Neuronal stem cell (in vitro differentiated cells): ENCODE results near the gene FLII.

ENCODE experiments used
- DNase-seq: peaks from one replicate; pipeline ENCODE4 v3.0.0-alpha.2; 2013; ENCODE audit warnings: low spot score
- H2AFZ ChIP-seq: one replicate; pipeline ENCODE4 v1.6.1; 2013; ENCODE audit warnings: mild to moderate bottlenecking, low read length, inconsistent platforms
- H2AK5ac ChIP-seq: 2 replicates; pipeline ENCODE4 v1.6.1; 2013; ENCODE audit warnings: low read depth, mild to moderate bottlenecking, inconsistent platforms, low read length, moderate library complexity, mixed read lengths
- H2BK120ac ChIP-seq: 2 replicates; pipeline ENCODE4 v1.6.1; 2013; ENCODE audit warnings: low read depth, mild to moderate bottlenecking, inconsistent platforms, low read length, moderate library complexity, mixed read lengths
- H2BK12ac ChIP-seq: one replicate; pipeline ENCODE4 v1.6.1; 2013; ENCODE audit warnings: low read length, inconsistent platforms
- H2BK15ac ChIP-seq: 2 replicates; pipeline ENCODE4 v1.6.1; 2013; ENCODE audit warnings: mild to moderate bottlenecking, low read length, inconsistent platforms, mixed read lengths
- H2BK5ac ChIP-seq: one replicate; pipeline ENCODE4 v1.6.1; 2013; ENCODE audit warnings: inconsistent platforms, mild to moderate bottlenecking, low read length, moderate library complexity
- H3K14ac ChIP-seq: one replicate; pipeline ENCODE4 v1.6.1; 2013; ENCODE audit warnings: low read length, inconsistent platforms
- H3K18ac ChIP-seq: 2 replicates; pipeline ENCODE4 v1.6.1; 2013; ENCODE audit warnings: low read length, inconsistent platforms
- H3K23ac ChIP-seq: 2 replicates; pipeline ENCODE4 v1.6.1; 2013; ENCODE audit warnings: low read depth, mild to moderate bottlenecking, mixed read lengths, low read length, inconsistent platforms; ENCODE audit not compliant: poor library complexity
- H3K27ac ChIP-seq: replicated peaks from 3 replicates; pipeline ENCODE4 v1.5.1; 2013; ENCODE audit warnings: low read length, inconsistent platforms
- H3K27me3 ChIP-seq, 3 experiments: 2 replicates each; pipeline ENCODE4 v1.6.1; 2013; ENCODE audit warnings: low read length in 3 of 3, mild to moderate bottlenecking in 2 of 3, inconsistent platforms in 1 of 3, low read depth in 1 of 3, mixed read lengths in 1 of 3, moderate library complexity in 1 of 3; ENCODE audit not compliant: control insufficient read depth in 3 of 3, insufficient read depth in 3 of 3
- H3K36me3 ChIP-seq, 2 donors: replicated peaks in 1 of 2; 2 replicates each; pipeline ENCODE4 v1.6.1; 2013; ENCODE audit warnings: low read length in 2 of 2; ENCODE audit not compliant: control insufficient read depth in 2 of 2, insufficient read depth in 2 of 2
- H3K4ac ChIP-seq: 2 replicates; pipeline ENCODE4 v1.6.1; 2013; ENCODE audit warnings: inconsistent platforms, mild to moderate bottlenecking, low read length, moderate library complexity
- H3K4me1 ChIP-seq, 2 donors: 1 replicate in 1 of 2; 2 replicates in 1 of 2; pipeline ENCODE4 v1.6.1; 2013; ENCODE audit warnings: low read length in 2 of 2, low read depth in 1 of 2; ENCODE audit not compliant: control insufficient read depth in 2 of 2, insufficient read depth in 1 of 2
- H3K4me2 ChIP-seq: one replicate; pipeline ENCODE4 v1.6.1; 2013; ENCODE audit warnings: mild to moderate bottlenecking, low read length, inconsistent platforms; ENCODE audit not compliant: insufficient read depth, poor library complexity, severe bottlenecking
- H3K4me3 ChIP-seq, 2 donors: 2 replicates each; pipeline ENCODE4 v1.5.1; 2013; ENCODE audit warnings: low read length in 2 of 2, mild to moderate bottlenecking in 2 of 2, inconsistent platforms in 1 of 2, moderate library complexity in 1 of 2
- H3K79me1 ChIP-seq: one replicate; pipeline ENCODE4 v1.6.1; 2013; ENCODE audit warnings: low read depth, mild to moderate bottlenecking, inconsistent platforms, low read length, moderate library complexity
- H3K9ac ChIP-seq: one replicate; pipeline ENCODE4 v1.6.1; 2013; ENCODE audit warnings: mild to moderate bottlenecking, low read depth, low read length, inconsistent platforms; ENCODE audit not compliant: poor library complexity
- H3K9me3 ChIP-seq, 2 donors: replicated peaks in 1 of 2; 2 replicates each; pipeline versions ENCODE3 to v1.6.1; 2013; ENCODE audit warnings: low read length in 2 of 2, mild to moderate bottlenecking in 2 of 2, inconsistent platforms in 1 of 2, low read depth in 1 of 2, mixed read lengths in 1 of 2, moderate library complexity in 1 of 2; ENCODE audit not compliant: control insufficient read depth in 2 of 2, insufficient read depth in 1 of 2
- H4K8ac ChIP-seq: one replicate; pipeline ENCODE4 v1.6.1; 2013; ENCODE audit warnings: low read depth, mild to moderate bottlenecking, inconsistent platforms, low read length, moderate library complexity
- H4K91ac ChIP-seq: one replicate; pipeline ENCODE4 v1.6.1; 2013; ENCODE audit warnings: low read length, low read depth, mild to moderate bottlenecking, inconsistent platforms; ENCODE audit not compliant: poor library complexity
- WGBS, 2 donors: extraction: QIAGEN DNeasy Blood & Tissue Kit; methylation state at CpG; one replicate each; pipeline ENCODE4 v1.1.7; 2013; ENCODE audit warnings: missing lambda C conversion rate in 2 of 2, mixed read lengths in 1 of 2; ENCODE audit not compliant: insufficient read length in 2 of 2, insufficient replicate concordance in 1 of 2; ENCODE audit errors: extremely low coverage in 2 of 2; 5-methylcytosine and 5-hydroxymethylcytosine counted together

Gene FLII

GRCh38 chr17:18280249-18280648 lies 21.7 kb upstream of the FLII start:
- Histone ChIP-seq H3K4me1 (no peaks in the 10 kb centered on the region), H2AK5ac (no peak overlapping the region), H2BK15ac (no peak overlapping the region), H3K4me3 (no peak overlapping the region), H2BK120ac (no peak overlapping the region), H3K27ac (no peak overlapping the region), H4K8ac (no peak overlapping the region), H3K9ac (no peak overlapping the region), H3K23ac (no peak overlapping the region), H2BK5ac (no peak overlapping the region), H2AFZ (no peak overlapping the region), H3K4me2 (no peak overlapping the region), H4K91ac (no peak overlapping the region), H3K4ac (no peak overlapping the region), H3K9me3 (no peaks in the 10 kb centered on the region), H3K18ac (no peak overlapping the region), H3K14ac (no peak overlapping the region), H2BK12ac (no peak overlapping the region), H3K27me3 (no peaks in the 10 kb centered on the region), H3K36me3 (peaks cover 70 to 97% of the 10 kb centered on the region in 2 donors), H3K79me1 (peaks cover 8% of the 10 kb centered on the region)
- DNase-seq = no peak
- no CpG with 5 or more reads among the region's 4 CpGs for WGBS, 2 donors

- Histone ChIP-seq H3K4ac (no peak overlapping the region), H2AK5ac (no peak overlapping the region), H2BK15ac (no peak overlapping the region), H2BK12ac (no peak overlapping the region), H3K9me3 (no peaks in the 10 kb centered on the region), H3K4me1 (no peaks in the 10 kb centered on the region), H3K9ac (no peak overlapping the region), H3K23ac (no peak overlapping the region), H3K27ac (no peak overlapping the region), H3K18ac (no peak overlapping the region), H3K14ac (no peak overlapping the region), H2BK5ac (no peak overlapping the region), H3K27me3 (no peaks in the 10 kb centered on the region), H3K4me2 (no peak overlapping the region), H3K79me1 (peaks cover 7% of the 10 kb centered on the region), H2AFZ (no peak overlapping the region), H3K36me3 (peaks cover 70 to 96% of the 10 kb centered on the region in 2 donors), H4K8ac (no peak overlapping the region), H3K4me3 (no peak overlapping the region), H4K91ac (no peak overlapping the region), H2BK120ac (no peak overlapping the region)
- WGBS, 2 donors = no CpG with 5 or more reads among the region's 3 CpGs
- DNase-seq = no peak
Measured at GRCh38 chr17:18278867-18279266, 20.3 kb upstream of the FLII start.

GRCh38 chr17:18277076-18277475 lies 18.5 kb upstream of the FLII start:
- no peak overlapping the region for H4K8ac ChIP-seq
- H3K4me2 ChIP-seq = no peak overlapping the region
- no peak overlapping the region for H2BK12ac ChIP-seq
- H2BK120ac ChIP-seq = no peak overlapping the region
- DNase-seq = no peak
- H3K36me3 ChIP-seq = peaks cover 59 to 94% of the 10 kb centered on the region in 2 donors
- no peak overlapping the region for H2AFZ ChIP-seq
- H3K79me1 ChIP-seq = peaks cover 7% of the 10 kb centered on the region
- H3K4me3 ChIP-seq = no peak overlapping the region
- no peak overlapping the region for H3K14ac ChIP-seq
- H3K4me1 ChIP-seq = no peaks in the 10 kb centered on the region
- no peak overlapping the region for H4K91ac ChIP-seq
- no peak overlapping the region for H2AK5ac ChIP-seq
- no peak overlapping the region for H3K18ac ChIP-seq
- no peak overlapping the region for H3K27ac ChIP-seq
- WGBS, 2 donors = no CpG with 5 or more reads among the region's 1 CpG
- H2BK5ac ChIP-seq = no peak overlapping the region
- H2BK15ac ChIP-seq = no peak overlapping the region
- H3K27me3 ChIP-seq = no peaks in the 10 kb centered on the region
- no peak overlapping the region for H3K9ac ChIP-seq
- no peak overlapping the region for H3K23ac ChIP-seq
- no peak overlapping the region for H3K4ac ChIP-seq
- H3K9me3 ChIP-seq = no peaks in the 10 kb centered on the region

GRCh38 chr17:18270046-18270931 lies 11.8 kb upstream of the FLII start:
- Histone ChIP-seq H3K23ac (peak overlapping the region; percentile 50), H2BK120ac (no peak overlapping the region), H3K9ac (no peak overlapping the region), H4K8ac (no peak overlapping the region), H2AK5ac (no peak overlapping the region), H3K9me3 (no peaks in the 10 kb centered on the region), H2BK12ac (no peak overlapping the region), H3K27ac (no peak overlapping the region), H3K14ac (no peak overlapping the region), H4K91ac (no peak overlapping the region), H3K4me1 (peaks cover 7 to 11% of the 10 kb centered on the region in 2 donors), H3K18ac (no peak overlapping the region), H3K36me3 (peaks cover 14 to 54% of the 10 kb centered on the region in 2 donors), H3K27me3 (no peaks in the 10 kb centered on the region), H3K4me2 (no peak overlapping the region), H3K4ac (no peak overlapping the region), H2BK5ac (no peak overlapping the region), H3K79me1 (no peaks in the 10 kb centered on the region), H3K4me3 (no peak overlapping the region), H2AFZ (no peak overlapping the region), H2BK15ac (no peak overlapping the region)
- no CpG with 5 or more reads among the region's 14 CpGs for WGBS, 2 donors
- no peak for DNase-seq
